NOMO-1 treated with dmso at 0.1 percent for 144 hours (cell line): Measurements from ENCODE around the gene GRK5.
"Not testable (repeated sequence)": the region's sequence is repeated elsewhere in the genome, so short reads cannot be mapped to it uniquely, and the experiment has no call there.

ENCODE experiments used
- DNase-seq: peaks from one replicate; lab custom pipeline; 2025; ENCODE audit not compliant: unreplicated experiment; lab: John Stamatoyannopoulos, UW

GRK5 gene

GRCh38 chr10:119272736-119273135 lies 65.4 kb downstream of the GRK5 start:
- no peak for DNase-seq

- DNase-seq: no peak
Measured at GRCh38 chr10:119273413-119273812, 66.0 kb downstream of the GRK5 start.

GRCh38 chr10:119274519-119275045 lies 67.2 kb downstream of the GRK5 start:
- DNase-seq: no peak

- DNase-seq: no peak
Measured at GRCh38 chr10:119275085-119275484, 67.7 kb downstream of the GRK5 start.

- DNase-seq: not testable (repeated sequence)
Measured at GRCh38 chr10:119276194-119276593, 68.8 kb downstream of the GRK5 start.

- DNase-seq: no peak
Measured at GRCh38 chr10:119278126-119278709, 70.8 kb downstream of the GRK5 start.

- DNase-seq: no peak
Measured at GRCh38 chr10:119279441-119279840, 72.1 kb downstream of the GRK5 start.

- DNase-seq: no peak
Measured at GRCh38 chr10:119281581-119282071, 74.3 kb downstream of the GRK5 start.

- DNase-seq: no peak
Measured at GRCh38 chr10:119282446-119282845, 75.1 kb downstream of the GRK5 start.

- no peak for DNase-seq
Measured at GRCh38 chr10:119283387-119283786, 76.0 kb downstream of the GRK5 start.

GRCh38 chr10:119283818-119284217 lies 76.4 kb downstream of the GRK5 start:
- DNase-seq: no peak

GRCh38 chr10:119284679-119285096 lies 77.3 kb downstream of the GRK5 start:
- DNase-seq: no peak

GRCh38 chr10:119285495-119286267 lies 78.3 kb downstream of the GRK5 start:
- no peak for DNase-seq

GRCh38 chr10:119286516-119286915 lies 79.1 kb downstream of the GRK5 start:
- DNase-seq: no peak

- DNase-seq: no peak
Measured at GRCh38 chr10:119286983-119287633, 79.7 kb downstream of the GRK5 start.

- no peak for DNase-seq
Measured at GRCh38 chr10:119288574-119289001, 81.2 kb downstream of the GRK5 start.

- no peak for DNase-seq
Measured at GRCh38 chr10:119289227-119289920, 82.0 kb downstream of the GRK5 start.

GRCh38 chr10:119290301-119291048 lies 83.1 kb downstream of the GRK5 start:
- no peak for DNase-seq

GRCh38 chr10:119291223-119291900 lies 84.0 kb downstream of the GRK5 start:
- DNase-seq: no peak
